Hematopoietic multipotent progenitor cell treated with erythropoietin and hydrocortisone succinate and interleukin-3 and kit ligand, for 15 days (in vitro differentiated cells): ENCODE measurements around the gene TMEM109.
"Not testable (repeated sequence)": the region's sequence is repeated elsewhere in the genome, so short reads cannot be mapped to it uniquely, and the experiment has no call there.

ENCODE experiments used
- DNase-seq: peaks from one replicate; pipeline ENCODE4 v3.0.0-alpha.2; 2015; ENCODE audit warnings: low spot score

Gene TMEM109

GRCh38 chr11:60878245-60879101, 35.5 kb upstream of the TMEM109 start:
- no peak for DNase-seq

- DNase-seq = no peak
Measured at GRCh38 chr11:60879104-60879503, 34.9 kb upstream of the TMEM109 start.

- DNase-seq = no peak
Measured at GRCh38 chr11:60879971-60880588, 33.9 kb upstream of the TMEM109 start.

GRCh38 chr11:60880643-60881282, 33.2 kb upstream of the TMEM109 start:
- DNase-seq = no peak

- DNase-seq = peak; percentile 26
Measured at GRCh38 chr11:60887556-60887955, 26.4 kb upstream of the TMEM109 start.

- DNase-seq = no peak
Measured at GRCh38 chr11:60889869-60890311, 24.1 kb upstream of the TMEM109 start.

GRCh38 chr11:60890696-60891095, 23.3 kb upstream of the TMEM109 start:
- DNase-seq = no peak

GRCh38 chr11:60891103-60891741, 22.7 kb upstream of the TMEM109 start:
- peak; percentile 45 for DNase-seq

- DNase-seq = no peak
Measured at GRCh38 chr11:60895687-60896086, 18.3 kb upstream of the TMEM109 start.

GRCh38 chr11:60897496-60897895, 16.5 kb upstream of the TMEM109 start:
- DNase-seq = no peak

GRCh38 chr11:60899046-60899936, 14.7 kb upstream of the TMEM109 start:
- peak; percentile 84 for DNase-seq

- no peak for DNase-seq
Measured at GRCh38 chr11:60899977-60900376, 14.0 kb upstream of the TMEM109 start.

GRCh38 chr11:60900673-60901404, 13.1 kb upstream of the TMEM109 start:
- DNase-seq = no peak

GRCh38 chr11:60902625-60903024, 11.3 kb upstream of the TMEM109 start:
- DNase-seq = no peak

GRCh38 chr11:60905047-60905446, 8.9 kb upstream of the TMEM109 start:
- no peak for DNase-seq

GRCh38 chr11:60905551-60906113, 8.3 kb upstream of the TMEM109 start:
- peak; percentile 33 for DNase-seq

- peak; percentile 97 for DNase-seq
Measured at GRCh38 chr11:60906132-60906972, 7.6 kb upstream of the TMEM109 start, which contains the start of gene PRPF19. Gene PRPF19, minus strand, starts transcription at chr11:60906585. Its CDS starts 203 bp downstream, at chr11:60906382.

GRCh38 chr11:60908803-60909202, 5.2 kb upstream of the TMEM109 start:
- no peak for DNase-seq

- not testable (repeated sequence) for DNase-seq
Measured at GRCh38 chr11:60909680-60910280, 4.2 kb upstream of the TMEM109 start.
